ENCODE measurements around the gene PEX3.
A peak's percentile ranks its signal among the peaks of the same experiment; 100 is the strongest.
"Not testable (repeated sequence)": the region's sequence is repeated elsewhere in the genome, so short reads cannot be mapped to it uniquely, and the experiment has no call there.

Gene PEX3, protein sequence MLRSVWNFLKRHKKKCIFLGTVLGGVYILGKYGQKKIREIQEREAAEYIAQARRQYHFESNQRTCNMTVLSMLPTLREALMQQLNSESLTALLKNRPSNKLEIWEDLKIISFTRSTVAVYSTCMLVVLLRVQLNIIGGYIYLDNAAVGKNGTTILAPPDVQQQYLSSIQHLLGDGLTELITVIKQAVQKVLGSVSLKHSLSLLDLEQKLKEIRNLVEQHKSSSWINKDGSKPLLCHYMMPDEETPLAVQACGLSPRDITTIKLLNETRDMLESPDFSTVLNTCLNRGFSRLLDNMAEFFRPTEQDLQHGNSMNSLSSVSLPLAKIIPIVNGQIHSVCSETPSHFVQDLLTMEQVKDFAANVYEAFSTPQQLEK

DNA sequence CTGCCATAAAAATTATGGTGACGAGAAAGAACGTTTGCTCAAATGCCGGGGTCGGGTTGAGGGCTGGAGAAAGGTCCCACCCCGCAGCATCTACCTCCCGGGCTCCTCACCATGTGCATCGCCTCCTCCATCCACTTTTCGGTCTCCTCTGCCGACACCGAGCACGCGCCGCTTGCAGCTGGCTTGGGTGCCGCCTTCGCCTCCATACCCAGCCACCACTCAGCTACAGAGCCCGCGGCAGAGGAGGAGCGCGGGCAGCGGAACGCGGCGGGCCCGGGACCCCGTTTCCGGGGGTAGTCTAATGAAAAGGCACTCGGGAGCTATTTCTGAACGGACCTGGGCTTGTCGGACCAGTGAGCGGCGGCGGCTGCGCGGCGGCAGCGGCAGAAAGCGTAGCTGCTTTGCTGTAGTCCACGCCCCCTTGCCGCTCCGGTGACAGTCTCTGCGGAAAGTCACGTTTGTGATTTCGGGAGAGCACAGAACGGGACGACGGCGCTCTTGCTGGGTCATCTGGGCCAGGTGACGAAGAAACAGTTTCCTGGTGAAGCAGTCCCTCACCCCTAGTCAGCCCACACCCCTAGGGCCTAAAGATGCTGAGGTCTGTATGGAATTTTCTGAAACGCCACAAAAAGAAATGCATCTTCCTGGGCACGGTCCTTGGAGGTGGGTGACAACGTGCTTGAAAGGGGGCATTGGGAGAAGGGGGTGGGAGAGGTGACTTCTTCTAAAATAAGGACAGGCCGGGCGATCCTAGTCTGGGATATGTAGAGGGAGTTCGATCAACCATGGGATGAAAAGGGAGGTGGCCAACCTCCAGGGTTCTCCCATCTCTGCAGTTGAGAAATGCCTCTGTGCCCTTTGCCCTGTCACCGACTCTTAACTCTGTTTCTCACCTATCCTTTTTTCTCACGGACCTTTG, at the start of gene PEX3, which contains the start of gene ADAT2:
TSS of gene PEX3 (plus strand) at position 353 of the 919 bp plus-strand sequence. CDS start at position 591, 238 bp downstream.
TSS of gene ADAT2 (minus strand) at position 243 of the 919 bp plus-strand sequence. CDS start at position 206, 37 bp downstream.
- DNase-seq: peak; percentile 96

DNA sequence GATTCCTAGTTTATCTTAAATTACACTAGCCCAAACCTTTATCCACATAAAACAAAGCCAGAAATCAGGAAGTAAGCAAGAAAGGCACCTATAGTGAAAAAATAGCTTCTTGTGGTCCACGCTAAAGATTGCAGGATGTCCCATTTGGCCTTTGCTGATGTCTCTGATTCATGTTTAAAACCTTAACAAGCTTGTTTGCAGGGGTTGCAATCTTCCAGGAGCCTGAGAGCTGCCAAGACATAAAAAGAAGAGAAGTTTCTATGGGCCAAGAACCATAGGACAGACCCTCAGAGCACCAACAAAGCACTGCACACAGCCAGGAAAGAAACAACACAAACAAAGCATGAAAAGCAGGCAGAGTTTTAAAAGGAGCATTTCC, 49.5 kb upstream of the PEX3 start:
- DNase-seq: no peak

DNA sequence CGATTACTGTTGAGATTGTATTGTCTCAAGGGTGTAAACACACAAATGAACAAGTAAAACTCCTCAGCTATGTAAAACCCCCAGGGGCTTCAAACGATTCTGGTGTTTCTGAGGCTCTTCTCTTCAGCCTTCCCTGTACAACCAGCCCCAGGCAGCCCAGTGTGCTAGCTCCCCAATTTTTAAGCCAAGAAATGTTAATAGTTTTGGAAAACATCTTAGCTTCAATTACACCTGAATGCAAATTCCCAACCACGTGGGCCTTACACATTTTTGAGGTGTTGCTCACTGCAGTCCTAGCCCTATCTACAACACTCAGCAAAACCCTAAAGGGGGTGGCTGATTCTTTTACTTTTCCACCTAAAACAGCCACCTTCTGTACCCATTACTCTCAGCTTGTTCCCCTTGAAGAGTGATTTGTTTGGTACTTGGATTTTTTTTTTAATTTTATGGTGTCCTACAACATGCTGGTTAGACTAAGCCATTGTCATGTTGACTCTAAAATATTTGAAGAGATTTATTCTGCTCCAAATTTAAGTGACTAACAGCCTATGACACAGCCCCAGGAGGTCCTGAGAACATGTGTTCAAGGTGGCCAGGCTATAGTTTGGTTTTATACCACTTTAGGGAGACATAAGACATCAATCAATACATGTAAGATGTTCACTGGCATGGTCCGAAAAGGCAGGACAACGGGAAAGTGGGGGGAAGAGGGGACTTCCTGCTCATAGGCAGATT, 48.8 kb upstream of the PEX3 start:
- DNase-seq: no peak

- no peak for DNase-seq
Observed at GRCh38 chr6:143402721-143403336, 47.8 kb upstream of the PEX3 start.

DNA sequence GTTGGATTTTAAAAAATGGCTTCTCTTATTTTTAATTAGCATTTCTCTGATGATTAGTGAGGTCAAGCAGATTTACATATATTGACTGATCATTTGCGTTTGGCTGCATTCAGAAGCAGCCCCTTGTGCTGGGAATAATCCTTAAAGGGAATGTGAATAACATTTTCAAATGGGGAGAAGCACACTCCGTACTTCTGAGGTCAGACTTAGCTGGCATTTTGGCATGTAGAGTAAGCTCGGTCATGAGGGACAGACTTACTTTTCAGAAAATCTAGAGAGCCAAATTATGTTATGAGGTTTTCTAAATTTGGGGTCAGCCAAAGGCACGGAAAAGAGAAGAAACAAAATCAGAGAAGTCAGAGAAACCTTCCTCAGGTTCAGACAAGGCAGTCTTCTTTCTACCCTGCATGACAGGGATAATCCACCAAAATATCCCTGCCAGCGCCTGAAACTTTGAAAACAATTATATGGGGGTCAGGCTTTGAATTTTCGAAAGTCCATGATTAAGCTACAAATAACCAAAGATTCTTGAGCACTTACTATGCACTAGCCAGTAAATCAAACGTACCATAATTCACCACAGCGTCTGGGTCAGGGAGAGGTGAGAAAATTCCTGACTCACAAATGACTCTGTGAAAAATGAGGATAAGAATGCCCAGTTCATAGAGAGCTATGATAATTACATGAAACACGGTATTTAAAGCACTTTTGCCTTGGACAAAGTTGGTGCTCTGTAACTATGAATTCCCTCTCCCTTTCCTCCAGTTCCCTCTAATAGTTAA, 45.0 kb upstream of the PEX3 start:
- DNase-seq: peak; percentile 88

- no peak for DNase-seq
Observed at GRCh38 chr6:143406673-143407072, 43.9 kb upstream of the PEX3 start.

- no peak for DNase-seq
Observed at GRCh38 chr6:143408151-143408786, 42.3 kb upstream of the PEX3 start.

DNA sequence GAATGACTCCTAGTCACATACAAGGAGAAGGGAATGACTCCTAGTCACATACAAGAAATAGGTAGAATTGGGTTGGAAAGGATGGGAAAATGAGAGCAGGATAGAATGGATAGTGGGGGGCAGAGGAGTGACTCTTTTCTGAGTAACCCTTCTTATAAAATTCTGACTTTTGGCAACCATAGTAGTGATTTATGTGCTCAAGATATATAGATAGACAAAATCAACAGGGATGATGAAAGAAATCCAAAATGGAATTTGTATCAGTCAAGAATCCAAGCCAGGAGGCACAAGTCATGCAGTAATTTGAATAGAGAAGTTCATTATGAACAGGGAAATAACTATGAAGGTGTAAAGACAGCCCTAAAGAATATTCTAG, 41.8 kb upstream of the PEX3 start:
- DNase-seq: no peak

DNA sequence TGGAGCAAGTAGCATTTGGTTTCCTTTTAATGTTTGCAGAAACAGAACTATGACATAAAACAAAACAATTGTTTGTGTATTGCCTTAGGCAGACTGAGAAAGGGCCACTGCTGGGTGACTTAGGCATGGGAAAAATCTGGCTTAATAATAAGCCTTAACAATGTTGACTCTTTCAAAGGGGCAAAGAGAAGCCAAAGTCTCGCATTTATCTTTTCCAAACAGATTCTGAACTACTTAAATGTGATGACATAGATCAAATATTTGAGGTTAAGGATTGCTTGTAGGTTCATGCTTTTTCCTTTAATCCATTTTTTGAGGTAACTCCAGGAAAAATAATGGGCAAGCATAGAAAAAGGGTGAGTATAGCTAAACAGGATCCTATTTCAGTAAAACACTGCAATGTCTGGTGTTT, 39.7 kb upstream of the PEX3 start:
- DNase-seq: peak; percentile 61

DNA sequence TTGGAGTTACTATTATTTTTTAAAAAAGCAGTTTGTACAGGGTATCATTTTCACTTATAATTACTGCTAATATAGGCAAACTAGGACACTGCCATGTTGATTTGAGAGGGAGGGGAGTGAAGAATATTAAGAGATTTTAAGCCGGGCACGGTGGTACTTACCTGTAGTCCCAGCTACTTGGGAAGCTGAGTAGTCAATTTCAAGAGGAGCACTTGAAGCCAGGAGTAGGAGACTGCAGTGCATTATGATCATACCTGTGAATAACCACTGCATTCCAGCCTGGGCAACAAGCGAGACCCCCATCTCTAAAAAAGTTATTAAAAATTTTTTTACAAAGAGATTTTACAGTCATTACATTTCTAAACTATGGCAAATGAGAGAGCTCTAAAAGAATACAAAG, 35.8 kb upstream of the PEX3 start:
- DNase-seq: no peak

GRCh38 chr6:143419526-143419925, 31.1 kb upstream of the PEX3 start:
- DNase-seq: no peak

- peak; percentile 25 for DNase-seq
Observed at GRCh38 chr6:143426026-143426425, 24.6 kb upstream of the PEX3 start.

DNA sequence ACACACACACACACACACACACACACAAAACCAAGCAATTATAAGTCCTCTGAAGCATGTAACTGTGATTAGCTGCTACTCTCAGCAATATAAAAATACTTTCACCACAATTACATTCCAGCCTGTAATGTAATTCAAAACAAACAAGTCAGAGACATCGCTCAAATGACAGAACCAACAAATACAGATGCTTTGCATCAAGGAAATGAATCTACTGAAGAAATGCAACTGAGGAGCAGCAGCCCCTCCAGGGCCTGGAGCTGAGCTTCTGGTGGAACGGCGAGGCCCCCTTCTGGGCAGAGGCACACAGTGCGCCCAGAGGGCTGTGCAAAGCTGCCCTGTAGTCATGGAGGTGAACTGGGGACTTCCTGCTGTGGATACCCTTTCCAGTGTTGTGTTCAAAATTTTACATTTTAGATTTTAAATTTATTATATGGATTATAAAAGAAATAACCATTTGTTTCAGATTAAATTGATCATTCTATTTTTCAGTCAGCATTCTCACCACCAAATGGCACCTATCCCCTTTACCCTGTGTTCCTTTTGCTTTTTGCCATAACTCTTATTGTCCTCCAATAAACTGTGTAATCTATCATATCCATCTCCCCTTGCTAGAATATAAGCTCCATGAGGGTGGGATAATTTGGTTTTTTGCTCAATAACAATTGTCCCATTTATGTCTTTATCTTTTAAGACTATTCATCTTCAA, 23.3 kb upstream of the PEX3 start:
- peak; percentile 89 for DNase-seq

DNA sequence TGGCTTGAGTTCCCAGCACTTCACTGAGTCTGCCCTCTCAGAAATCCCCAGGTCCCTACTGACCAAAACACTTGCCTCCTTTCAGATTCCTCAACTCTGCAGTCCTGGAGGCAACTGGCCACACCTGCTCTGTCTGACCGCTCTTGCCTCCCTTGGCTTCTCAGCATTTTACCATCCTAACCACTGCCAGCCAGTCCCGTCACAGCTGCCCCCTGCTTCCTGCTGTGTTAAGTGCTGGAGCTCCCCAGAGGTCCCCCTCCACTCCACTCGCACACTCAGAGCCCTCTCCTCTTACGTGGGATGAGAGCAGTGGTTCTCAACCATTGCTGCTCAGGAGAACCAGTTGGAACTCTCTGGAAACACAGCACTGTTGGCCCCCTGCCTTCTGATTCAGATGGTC, 20.6 kb upstream of the PEX3 start:
- no peak for DNase-seq

DNA sequence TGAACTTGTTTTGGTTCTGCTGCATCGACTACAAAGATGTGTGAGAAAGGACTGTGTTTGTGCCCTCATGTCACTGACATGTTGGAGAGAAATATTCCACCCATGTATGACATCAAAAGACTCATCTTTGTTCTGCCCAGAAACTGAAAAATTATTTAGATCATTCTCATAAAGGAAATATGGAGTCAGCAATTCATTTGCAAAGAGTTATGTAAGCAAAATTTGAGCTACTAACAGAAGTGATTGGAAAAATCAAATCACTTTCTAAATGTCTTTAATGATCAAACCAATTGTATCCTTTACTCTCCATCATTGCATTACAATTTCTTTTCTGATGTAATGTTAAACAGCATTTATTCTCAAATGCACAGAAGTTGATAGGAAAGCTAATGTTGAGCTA, 19.4 kb upstream of the PEX3 start:
- DNase-seq: no peak

- no peak for DNase-seq
Observed at GRCh38 chr6:143432588-143432987, 18.0 kb upstream of the PEX3 start.

GRCh38 chr6:143441010-143441409, 9.6 kb upstream of the PEX3 start:
- no peak for DNase-seq

GRCh38 chr6:143441680-143442545, 8.7 kb upstream of the PEX3 start:
- DNase-seq: peak; percentile 56

- no peak for DNase-seq
Observed at GRCh38 chr6:143443096-143443495, 7.5 kb upstream of the PEX3 start.

GRCh38 chr6:143447865-143448264, 2.7 kb upstream of the PEX3 start:
- not testable (repeated sequence) for DNase-seq
